Cardiac muscle cell (in vitro differentiated cells and primary cell): ENCODE results near the gene PARP16. TPM values are rescaled to one million over a fixed set of nuclear protein-coding genes. Genes with fewer than 3 reads are reported as not detected.

Experiments
- DNase-seq, 2 donors: peaks; one replicate each; pipeline versions ENCODE4 v3.0.0 to v3.0.0-alpha.2; 2010 to 2017; ENCODE audit warnings: low read depth in 1 of 2, low spot score in 1 of 2
- H3K27ac ChIP-seq: fragments of 200-600 bp; sonication (generic); 2 replicates; pipeline ENCODE4 v1.5.1; 2016
- H3K27me3 ChIP-seq: fragments of 200-600 bp; sonication (generic); 2 replicates; pipeline ENCODE4 v1.6.0; 2016; ENCODE audit warnings: control low read depth
- H3K36me3 ChIP-seq: fragments of 200-600 bp; sonication (generic); 2 replicates; pipeline ENCODE4 v1.5.1; 2016; ENCODE audit warnings: control low read depth
- H3K4me1 ChIP-seq: fragments of 200-600 bp; sonication (generic); 2 replicates; pipeline ENCODE4 v1.8.1; 2017; ENCODE audit warnings: low read depth, mild to moderate bottlenecking, mixed run types
- H3K4me3 ChIP-seq: fragments of 200-600 bp; sonication (generic); 2 replicates; pipeline ENCODE4 v1.5.1; 2016; ENCODE audit warnings: mild to moderate bottlenecking
- H3K9me3 ChIP-seq: fragments of 200-600 bp; sonication (generic); 2 replicates; pipeline ENCODE4 v1.5.1; 2017; ENCODE audit warnings: low read depth, mild to moderate bottlenecking, control low read depth
- polyA plus RNA-seq: library from polyadenylated mRNA; unstranded; fragments of >200 nt; fragmentation: Nextera tagmentation; extraction: Ambion mirVana; gene quantifications from 2 replicates; pipeline ENCODE4 v1.2.1, GENCODE V29; 2016
- total RNA-seq: library from RNA; depleted of rRNA; stranded (reverse); fragments of >200 nt; gene quantifications from 2 replicates; pipeline ENCODE4 v1.2.3, GENCODE V29; 2016
- TF ChIP-seq, protein P1 (sequence below): IDR thresholded peaks from 2 replicates; pipeline ENCODE4 v1.5.1; 2012; ENCODE audit warnings: low read depth, mild to moderate bottlenecking, low read length

Gene PARP16
- total and polyA plus RNA-seq, 2 experiments from 2014 or later: 14.2 to 16.9 TPM

DNA sequence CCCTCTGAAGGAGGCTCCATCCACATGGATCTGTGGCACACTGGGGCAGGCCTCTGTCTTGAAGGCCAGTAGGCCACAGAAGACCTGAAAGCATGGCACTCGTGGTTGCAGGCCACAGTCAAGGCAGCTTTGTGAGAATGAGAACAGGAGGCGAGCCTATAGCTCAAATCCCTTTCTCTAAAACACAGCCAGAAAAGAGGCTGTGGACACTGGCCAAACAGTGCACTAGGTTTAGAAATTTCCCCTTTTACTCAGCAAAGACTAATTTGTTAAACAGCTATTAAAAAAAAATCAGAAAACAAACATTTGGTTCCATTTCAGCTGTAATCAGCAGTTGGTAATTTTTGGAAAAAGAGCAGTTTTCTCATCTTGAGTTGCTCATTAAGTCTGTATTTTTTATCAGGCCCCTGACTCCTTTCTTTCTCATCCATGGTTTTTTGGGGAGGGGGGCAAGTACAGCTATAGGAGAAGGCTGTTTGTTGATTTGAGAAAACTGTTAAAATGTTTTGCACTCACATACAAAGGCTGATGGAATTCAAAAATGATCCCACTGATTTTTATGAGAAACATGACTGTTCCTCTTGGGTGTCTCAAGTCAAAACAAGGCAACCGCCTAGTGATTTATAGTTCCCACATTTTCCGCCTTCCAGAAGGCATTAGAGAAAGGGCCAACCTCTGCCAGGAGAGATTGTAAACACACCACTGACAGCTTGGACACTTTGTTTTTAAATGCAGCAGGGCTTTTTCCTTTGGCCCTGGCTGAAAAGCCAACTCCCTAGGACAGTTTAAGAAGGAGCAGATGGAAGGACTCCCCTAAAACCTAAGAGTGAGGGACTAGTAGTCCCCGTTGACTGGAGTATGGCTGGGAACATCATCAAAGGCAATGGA is 28.1 kb downstream of the PARP16 start:
- H3K4me1 ChIP-seq: no peaks in the 10 kb centered on the region
- no peak overlapping the region for H3K4me3 ChIP-seq
- H3K9me3 ChIP-seq: no peaks in the 10 kb centered on the region
- H3K27ac ChIP-seq: no peak overlapping the region
- no peak for DNase-seq
- TF ChIP-seq, protein P1, sequence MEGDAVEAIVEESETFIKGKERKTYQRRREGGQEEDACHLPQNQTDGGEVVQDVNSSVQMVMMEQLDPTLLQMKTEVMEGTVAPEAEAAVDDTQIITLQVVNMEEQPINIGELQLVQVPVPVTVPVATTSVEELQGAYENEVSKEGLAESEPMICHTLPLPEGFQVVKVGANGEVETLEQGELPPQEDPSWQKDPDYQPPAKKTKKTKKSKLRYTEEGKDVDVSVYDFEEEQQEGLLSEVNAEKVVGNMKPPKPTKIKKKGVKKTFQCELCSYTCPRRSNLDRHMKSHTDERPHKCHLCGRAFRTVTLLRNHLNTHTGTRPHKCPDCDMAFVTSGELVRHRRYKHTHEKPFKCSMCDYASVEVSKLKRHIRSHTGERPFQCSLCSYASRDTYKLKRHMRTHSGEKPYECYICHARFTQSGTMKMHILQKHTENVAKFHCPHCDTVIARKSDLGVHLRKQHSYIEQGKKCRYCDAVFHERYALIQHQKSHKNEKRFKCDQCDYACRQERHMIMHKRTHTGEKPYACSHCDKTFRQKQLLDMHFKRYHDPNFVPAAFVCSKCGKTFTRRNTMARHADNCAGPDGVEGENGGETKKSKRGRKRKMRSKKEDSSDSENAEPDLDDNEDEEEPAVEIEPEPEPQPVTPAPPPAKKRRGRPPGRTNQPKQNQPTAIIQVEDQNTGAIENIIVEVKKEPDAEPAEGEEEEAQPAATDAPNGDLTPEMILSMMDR: no peak
- H3K27me3 ChIP-seq: no peaks in the 10 kb centered on the region
- H3K36me3 ChIP-seq: peaks cover 15% of the 10 kb centered on the region

DNA sequence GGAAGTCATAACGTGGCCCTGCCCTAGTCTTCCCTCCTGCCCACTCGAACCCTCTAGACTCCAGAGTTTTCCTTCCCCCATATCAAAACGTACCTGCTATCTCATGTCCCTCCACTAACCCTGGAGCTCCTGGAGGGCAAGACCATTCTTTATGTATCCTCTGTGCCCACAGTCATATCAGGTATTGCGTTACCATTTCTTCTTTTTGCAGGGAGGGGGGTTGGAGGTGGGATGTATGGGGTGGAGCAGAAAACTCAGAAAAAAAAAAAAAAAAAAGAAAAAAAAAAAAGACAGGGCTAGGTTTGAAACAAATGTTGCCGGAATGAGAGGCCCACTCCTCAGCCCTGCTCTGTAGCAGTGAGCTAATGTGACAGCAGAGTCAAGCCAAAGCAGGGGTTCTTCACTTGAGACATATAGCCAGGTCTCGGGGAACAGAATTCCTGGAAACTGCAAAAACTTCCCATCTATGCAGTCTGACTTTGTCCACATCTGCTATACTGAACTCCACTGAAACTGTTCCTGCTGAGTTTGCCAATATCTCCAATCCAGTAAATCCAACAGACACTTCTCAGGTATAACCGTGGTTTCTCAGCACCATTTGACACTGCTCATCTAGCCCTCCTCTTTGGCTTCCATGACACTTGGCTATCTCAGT is 31.1 kb downstream of the PARP16 start:
- H3K27ac ChIP-seq: no peak overlapping the region
- H3K4me1 ChIP-seq: no peaks in the 10 kb centered on the region
- H3K9me3 ChIP-seq: no peaks in the 10 kb centered on the region
- peaks cover 15% of the 10 kb centered on the region for H3K36me3 ChIP-seq
- DNase-seq: no peak
- TF ChIP-seq, protein P1: no peak
- H3K27me3 ChIP-seq: no peaks in the 10 kb centered on the region
- no peak overlapping the region for H3K4me3 ChIP-seq

DNA sequence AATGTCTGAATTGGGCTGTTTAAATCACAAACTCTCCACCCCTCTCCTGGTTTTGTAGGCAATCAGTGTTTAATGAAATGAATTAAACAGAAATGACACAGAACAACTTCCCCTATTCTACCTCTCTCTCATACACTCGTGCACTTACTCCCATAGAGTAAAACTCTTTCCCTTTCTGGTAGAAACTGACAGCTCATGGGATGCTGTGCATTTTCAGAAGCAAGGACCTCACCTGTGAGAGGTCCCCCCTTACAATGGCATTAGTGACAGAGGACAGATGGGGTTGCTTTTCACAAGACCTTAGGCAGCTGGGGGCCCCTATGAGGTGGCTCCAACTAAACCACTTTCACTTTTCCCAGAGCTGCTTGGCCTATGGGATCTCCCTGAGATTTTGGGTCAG is 31.9 kb downstream of the PARP16 start:
- Histone ChIP-seq H3K9me3 (no peaks in the 10 kb centered on the region), H3K4me1 (no peaks in the 10 kb centered on the region), H3K4me3 (no peak overlapping the region), H3K27me3 (no peaks in the 10 kb centered on the region), H3K36me3 (peaks cover 8% of the 10 kb centered on the region), H3K27ac (no peak overlapping the region)
- no peak for DNase-seq
- TF ChIP-seq, protein P1: no peak

DNA sequence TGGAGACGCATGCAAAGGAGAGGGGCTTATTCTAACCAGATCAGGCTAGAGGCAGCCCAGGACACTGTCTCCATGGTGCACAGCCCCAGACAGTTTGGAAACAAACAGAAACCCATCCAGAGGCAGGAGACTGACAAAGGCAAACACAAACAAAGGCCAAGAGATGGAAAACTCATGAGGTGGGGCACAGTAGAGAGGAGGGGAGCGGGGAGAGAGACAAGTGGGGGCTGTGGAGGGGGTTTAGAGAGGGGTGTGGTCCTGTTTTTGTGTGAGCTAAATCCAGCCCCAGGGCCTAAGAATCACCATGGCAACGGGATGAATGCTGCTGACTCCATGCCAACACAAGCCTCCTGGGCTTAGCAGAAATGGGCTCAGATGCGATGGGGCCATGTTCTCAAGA is 32.3 kb downstream of the PARP16 start:
- no peaks in the 10 kb centered on the region for H3K9me3 ChIP-seq
- H3K27me3 ChIP-seq: no peaks in the 10 kb centered on the region
- H3K36me3 ChIP-seq: peaks cover 7% of the 10 kb centered on the region
- TF ChIP-seq, protein P1: no peak
- H3K27ac ChIP-seq: no peak overlapping the region
- DNase-seq: no peak
- peaks cover 3% of the 10 kb centered on the region for H3K4me1 ChIP-seq
- H3K4me3 ChIP-seq: no peak overlapping the region

DNA sequence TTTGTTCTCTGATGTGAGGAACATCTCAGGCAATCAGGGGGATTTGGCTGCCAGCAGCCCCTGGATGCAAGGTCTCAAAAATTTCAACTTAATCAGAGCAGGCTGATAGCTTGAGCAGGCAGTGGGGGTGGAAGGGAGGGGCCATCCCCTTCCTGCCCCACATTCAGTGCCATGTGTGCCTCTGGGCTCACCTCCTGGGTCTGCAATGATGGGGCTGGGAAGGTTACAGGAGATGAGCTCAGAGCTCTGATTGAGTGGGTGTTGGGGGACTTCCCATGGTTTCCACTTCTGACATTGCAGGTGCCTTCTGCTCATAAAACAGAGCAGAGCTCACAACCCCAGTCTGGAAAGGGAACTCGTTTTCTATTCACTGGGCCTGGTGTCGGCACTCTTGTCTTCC is 37.0 kb downstream of the PARP16 start:
- Histone ChIP-seq H3K4me3 (no peak overlapping the region), H3K9me3 (no peaks in the 10 kb centered on the region), H3K4me1 (peaks cover 36% of the 10 kb centered on the region), H3K27me3 (no peaks in the 10 kb centered on the region), H3K36me3 (no peaks in the 10 kb centered on the region), H3K27ac (peak overlapping the region; percentile 83)
- TF ChIP-seq, protein P1: no peak
- DNase-seq: no peak
